Measurements from ENCODE around the gene AP3D1. TPM values are rescaled to one million over a fixed set of nuclear protein-coding genes. Genes with fewer than 3 reads are reported as not detected.

AP3D1 gene
- total and polyA plus RNA-seq, 9 of the 15 experiments (the other 6 are each of a cell fraction or from before 2014, with no cell fraction given) = 1.2 to 86.1 (median 35.9) TPM

DNA sequence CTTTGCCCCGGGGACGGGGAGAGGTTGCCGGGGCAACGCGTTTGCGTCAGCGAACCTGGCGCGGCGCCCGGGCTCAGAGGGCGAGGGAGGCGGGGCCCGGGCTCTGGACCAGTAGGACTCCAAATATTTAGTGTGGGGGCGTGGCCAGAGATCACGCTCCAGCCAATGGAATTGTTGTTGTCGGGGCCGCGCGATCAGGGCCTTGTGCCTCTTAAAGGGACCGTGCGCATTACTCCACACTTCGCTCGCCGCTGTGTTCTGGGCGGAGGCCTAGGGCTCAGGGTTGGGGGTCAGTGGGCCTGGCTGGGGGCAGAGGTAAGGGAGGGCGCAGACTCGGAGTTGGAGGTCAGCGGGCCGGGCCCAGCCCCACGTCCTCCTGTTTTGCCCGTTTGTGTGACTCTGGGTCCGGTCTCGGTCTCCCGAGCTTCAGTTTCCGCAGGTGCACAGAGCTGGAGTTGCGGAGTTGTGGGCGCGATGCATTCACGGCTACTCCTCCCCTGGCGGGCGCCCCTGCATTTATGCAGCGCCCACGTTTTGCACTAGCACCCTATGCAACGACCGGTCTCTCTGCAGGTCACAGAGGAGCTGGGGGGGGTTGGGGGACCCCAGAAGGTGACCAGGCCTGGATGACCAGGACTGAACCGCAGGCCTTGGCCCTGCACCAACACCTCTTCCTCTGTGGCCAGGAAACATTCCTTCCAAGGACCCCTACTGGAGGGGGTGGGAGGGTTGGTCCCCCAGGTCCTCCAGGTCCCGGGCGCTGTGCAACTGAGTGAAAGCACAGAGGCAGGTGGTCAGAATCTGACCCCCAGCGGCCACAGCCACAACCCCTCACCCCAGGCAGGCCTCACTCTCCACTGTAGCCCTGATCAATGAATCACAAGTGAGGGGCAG is 89.6 kb downstream of the AP3D1 start (continued):
- TF ChIP-seq, protein P1, sequence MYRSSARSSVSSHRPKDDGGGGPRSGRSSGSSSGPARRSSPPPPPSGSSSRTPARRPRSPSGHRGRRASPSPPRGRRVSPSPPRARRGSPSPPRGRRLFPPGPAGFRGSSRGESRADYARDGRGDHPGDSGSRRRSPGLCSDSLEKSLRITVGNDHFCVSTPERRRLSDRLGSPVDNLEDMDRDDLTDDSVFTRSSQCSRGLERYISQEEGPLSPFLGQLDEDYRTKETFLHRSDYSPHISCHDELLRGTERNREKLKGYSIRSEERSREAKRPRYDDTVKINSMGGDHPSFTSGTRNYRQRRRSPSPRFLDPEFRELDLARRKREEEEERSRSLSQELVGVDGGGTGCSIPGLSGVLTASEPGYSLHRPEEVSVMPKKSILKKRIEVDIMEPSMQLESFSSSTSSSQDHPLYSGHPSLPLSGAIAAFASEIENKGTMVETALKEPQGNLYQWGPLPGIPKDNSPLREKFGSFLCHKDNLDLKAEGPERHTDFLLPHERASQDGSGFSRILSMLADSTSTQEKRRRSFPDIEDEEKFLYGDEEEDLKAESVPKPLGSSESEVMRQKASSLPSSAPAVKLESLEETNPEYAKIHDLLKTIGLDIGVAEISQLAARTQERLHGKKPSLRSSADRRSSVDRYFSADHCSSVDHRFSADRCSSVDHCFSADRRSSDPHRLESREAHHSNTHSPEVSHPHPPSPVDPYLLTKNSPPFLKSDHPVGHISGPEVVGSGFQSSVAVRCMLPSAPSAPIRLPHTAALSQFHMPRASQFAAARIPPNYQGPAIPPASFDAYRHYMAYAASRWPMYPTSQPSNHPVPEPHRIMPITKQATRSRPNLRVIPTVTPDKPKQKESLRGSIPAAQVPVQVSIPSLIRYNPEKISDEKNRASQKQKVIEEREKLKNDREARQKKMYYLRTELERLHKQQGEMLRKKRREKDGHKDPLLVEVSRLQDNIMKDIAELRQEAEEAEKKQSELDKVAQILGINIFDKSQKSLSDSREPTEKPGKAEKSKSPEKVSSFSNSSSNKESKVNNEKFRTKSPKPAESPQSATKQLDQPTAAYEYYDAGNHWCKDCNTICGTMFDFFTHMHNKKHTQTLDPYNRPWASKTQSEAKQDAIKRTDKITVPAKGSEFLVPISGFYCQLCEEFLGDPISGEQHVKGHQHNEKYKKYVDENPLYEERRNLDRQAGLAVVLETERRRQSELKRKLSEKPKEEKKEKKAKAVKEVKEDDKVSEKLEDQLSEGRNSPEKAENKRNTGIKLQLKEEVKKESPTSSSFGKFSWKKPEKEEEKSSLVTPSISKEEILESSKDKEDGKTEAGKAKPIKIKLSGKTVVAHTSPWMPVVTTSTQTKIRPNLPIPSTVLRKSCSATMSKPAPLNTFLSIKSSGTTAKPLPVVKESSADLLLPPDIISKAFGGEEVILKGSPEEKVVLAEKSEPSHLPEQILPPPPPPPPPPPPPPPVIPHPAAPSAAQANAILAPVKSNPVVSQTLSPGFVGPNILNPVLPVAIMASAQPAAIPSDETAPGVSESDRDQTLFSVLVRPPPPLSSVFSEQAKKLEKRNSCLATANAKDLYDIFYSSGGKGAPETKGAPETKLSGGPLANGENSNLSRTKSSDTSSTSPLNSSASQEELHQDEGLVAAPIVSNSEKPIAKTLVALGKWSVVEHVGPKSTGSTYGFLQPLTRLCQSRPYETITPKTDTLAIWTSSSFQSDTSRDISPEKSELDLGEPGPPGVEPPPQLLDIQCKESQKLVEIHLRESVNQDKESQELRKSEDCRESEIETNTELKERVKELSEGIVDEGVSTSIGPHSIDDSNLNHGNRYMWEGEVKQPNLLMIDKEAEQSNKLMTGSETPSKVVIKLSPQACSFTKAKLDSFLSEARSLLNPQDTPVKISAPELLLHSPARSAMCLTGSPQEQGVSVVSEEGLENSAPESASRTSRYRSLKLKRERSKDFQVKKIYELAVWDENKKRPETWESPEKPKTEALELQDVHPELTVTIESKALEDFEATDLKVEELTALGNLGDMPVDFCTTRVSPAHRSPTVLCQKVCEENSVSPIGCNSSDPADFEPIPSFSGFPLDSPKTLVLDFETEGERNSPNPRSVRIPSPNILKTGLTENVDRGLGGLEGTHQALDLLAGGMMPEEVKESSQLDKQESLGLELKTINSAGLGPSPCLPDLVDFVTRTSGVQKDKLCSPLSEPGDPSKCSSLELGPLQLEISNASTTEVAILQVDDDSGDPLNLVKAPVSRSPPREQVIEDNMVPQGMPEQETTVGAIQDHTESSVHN (IDR thresholded peaks at IDR 0.05; ENCODE audit: borderline replicate concordance in 1 of 2, low read depth in 1 of 2) = no peak
- no peak for TF ChIP-seq LARP7 (IDR thresholded peaks at IDR 0.05)
- no peak for TF ChIP-seq POLR3A (IDR thresholded peaks at IDR 0.05; ENCODE audit: borderline replicate concordance, extremely low read depth, insufficient read depth, insufficient read length)
- TF ChIP-seq ATF1 (CRISPR knock-in tag; IDR thresholded peaks at IDR 0.05) = no peak
- peak; percentile 93 for TF ChIP-seq ATF1 (tag; IDR thresholded peaks at IDR 0.05)
- TF ChIP-seq CCAR2 (IDR thresholded peaks at IDR 0.05; ENCODE audit: low read depth, low read length) = no peak
- TF ChIP-seq ZNF444 (CRISPR knock-in tag; IDR thresholded peaks at IDR 0.05) = no peak
- 0 out of 2 replicates have a peak, but pooled peaks have one; percentile 38 for TF ChIP-seq FOXK1 (CRISPR knock-in tag; IDR thresholded peaks at IDR 0.05; ENCODE audit: borderline replicate concordance)
- TF ChIP-seq ZNF75A (CRISPR knock-in tag; IDR thresholded peaks at IDR 0.05) = no peak
- TF ChIP-seq PHTF2 (CRISPR knock-in tag; IDR thresholded peaks at IDR 0.05) = no peak
- no peak; a peak in 1 of 4 replicates for TF ChIP-seq MAZ (CRISPR knock-in tag; conservative IDR thresholded peaks at IDR 0.05 in 1 of 2, IDR thresholded peaks at IDR 0.05 in 1 of 2)
- no peak; the same call in 1 of the 2 replicates for TF ChIP-seq BACH1 (tag; IDR thresholded peaks at IDR 0.05)
- TF ChIP-seq BHLHE40 (IDR thresholded peaks at IDR 0.05; ENCODE audit: low read length) = no peak
- TF ChIP-seq, protein P2, sequence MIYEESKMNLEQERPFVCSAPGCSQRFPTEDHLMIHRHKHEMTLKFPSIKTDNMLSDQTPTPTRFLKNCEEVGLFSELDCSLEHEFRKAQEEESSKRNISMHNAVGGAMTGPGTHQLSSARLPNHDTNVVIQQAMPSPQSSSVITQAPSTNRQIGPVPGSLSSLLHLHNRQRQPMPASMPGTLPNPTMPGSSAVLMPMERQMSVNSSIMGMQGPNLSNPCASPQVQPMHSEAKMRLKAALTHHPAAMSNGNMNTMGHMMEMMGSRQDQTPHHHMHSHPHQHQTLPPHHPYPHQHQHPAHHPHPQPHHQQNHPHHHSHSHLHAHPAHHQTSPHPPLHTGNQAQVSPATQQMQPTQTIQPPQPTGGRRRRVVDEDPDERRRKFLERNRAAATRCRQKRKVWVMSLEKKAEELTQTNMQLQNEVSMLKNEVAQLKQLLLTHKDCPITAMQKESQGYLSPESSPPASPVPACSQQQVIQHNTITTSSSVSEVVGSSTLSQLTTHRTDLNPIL (CRISPR knock-in tag; IDR thresholded peaks at IDR 0.05) = peak; percentile 72; the same call in 1 of the 2 replicates
- TF ChIP-seq, protein P3, sequence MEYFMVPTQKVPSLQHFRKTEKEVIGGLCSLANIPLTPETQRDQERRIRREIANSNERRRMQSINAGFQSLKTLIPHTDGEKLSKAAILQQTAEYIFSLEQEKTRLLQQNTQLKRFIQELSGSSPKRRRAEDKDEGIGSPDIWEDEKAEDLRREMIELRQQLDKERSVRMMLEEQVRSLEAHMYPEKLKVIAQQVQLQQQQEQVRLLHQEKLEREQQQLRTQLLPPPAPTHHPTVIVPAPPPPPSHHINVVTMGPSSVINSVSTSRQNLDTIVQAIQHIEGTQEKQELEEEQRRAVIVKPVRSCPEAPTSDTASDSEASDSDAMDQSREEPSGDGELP (CRISPR knock-in tag; IDR thresholded peaks at IDR 0.05; ENCODE audit: borderline replicate concordance) = peak; percentile 9; the same call in 1 of the 2 replicates
